Amniotic stem cell (primary cell): ENCODE measurements around the gene MIX23.
"Not testable (repeated sequence)": the region's sequence is repeated elsewhere in the genome, so short reads cannot be mapped to it uniquely, and the experiment has no call there.

ENCODE experiments used
- DNase-seq: peaks from one replicate; lab custom pipeline; 2025; lab: John Stamatoyannopoulos, UW

The MIX23 gene

DNA sequence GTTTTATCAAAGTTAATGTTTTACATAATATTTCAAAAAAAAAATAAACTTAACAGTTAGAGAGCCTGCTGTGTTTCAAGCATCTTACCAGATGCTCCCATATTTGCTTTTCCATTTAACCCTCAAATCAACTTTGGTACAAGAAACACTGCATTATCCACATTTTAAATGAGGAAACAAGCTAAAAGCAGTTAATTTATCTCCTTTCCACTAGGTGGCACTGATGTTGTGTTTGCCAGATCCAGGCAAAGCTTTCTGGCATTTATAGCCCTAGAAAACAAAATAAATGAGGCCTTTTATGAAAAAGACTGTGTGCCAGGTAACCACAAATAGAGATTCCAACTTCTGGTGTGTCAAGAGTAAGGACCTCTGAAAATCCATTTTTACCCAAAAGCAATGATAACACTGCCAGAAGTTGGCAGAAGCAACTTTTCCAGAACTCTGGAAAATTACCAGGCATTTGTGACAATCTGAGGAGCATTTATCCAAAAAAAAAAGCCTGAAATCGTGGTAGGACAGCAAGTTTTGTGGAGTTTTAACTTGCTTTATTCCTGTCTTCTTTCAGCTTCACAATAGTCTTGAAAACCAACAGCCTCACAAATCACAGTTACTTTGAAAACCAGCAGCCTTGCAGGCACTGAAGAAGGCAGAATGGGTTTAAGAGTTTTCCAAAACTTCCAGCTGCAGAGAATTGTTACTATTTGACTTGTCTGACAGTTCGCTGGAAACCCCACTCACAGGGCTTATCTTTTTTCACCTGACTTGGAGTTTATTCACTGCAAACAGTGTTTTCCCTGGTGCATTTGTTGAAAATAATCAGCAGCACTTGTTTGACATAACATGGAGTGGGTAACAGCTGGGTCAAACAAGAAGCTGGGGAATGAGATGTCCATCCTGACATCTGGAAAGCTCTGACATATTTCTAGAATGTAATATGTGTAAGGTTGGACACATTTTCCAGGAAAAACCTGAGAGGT, 10.1 kb upstream of the MIX23 start:
- DNase-seq, result peak; percentile 19

DNA sequence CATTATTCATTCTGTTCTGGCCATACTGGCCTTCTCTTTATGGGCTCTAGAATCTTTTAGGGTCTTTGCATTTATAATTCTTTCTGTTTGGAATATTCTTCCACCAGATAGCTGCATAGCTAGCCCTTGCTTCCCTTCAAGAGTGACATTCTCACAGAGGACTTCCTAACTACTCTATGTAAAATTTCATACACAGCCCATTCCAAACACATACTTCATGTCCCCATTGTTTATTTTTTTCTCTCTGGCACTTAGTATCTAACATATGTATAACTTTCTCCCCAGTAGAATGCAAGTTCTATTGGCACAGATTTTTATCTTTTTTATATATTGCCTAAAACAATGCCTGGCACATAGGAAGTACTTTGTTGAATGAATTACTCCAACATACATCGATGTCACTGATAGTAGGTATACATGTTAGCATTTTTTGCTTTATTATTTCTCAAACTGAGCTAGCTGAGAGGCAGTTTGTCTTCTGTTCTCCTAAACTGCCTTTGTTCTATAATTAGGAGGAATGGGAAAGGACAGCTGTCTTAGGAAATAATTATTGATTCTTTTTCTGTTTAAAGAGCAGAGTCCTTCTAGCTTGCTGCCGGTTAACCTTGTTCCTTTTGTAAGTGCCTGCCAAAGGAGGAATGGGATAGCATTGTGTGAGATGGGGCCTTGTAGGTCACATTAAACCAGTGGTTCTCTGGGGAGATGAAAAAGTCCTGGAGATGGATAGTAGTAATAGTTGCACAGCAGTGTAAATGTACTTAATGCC, 8.8 kb upstream of the MIX23 start:
- DNase-seq, result no peak

DNA sequence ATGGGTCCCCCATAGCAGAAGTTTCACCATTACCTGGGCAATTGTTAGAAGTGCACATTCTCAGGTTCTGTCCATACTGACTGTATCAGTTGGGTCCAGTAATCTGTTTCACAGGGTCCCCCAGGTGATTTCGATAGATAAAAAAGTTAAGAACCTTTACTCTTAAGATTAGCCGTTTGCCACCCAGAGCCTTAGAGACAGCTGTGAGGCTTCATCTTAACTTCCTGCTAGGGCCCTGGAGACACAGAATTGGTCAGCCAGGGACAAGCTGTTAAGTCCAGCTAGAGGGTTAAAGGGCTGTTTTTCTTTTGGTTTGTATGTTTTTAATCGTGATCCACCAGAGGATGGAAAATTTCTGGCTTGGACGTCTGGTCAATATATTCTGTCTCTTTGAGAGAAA, 7.6 kb upstream of the MIX23 start:
- DNase-seq, result no peak

DNA sequence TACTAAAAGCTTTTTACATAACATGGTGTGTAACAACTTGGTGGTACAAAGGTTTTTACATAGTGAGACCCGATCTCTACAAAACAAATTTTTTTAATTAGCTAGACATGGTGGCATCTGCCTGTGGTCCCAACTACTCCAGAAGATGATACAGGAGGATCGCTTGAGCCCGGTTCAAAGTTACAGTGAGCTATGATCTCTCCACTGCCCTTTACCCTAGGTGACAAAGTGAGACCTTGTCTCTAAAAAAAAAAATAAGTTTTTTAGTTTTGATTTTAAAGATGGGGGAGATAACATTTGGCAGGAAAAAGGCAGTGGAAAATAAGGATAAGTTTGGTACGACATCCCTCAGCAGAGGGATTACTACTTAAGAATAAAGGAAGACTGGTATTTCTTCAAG, 6.9 kb upstream of the MIX23 start:
- no peak for DNase-seq

DNA sequence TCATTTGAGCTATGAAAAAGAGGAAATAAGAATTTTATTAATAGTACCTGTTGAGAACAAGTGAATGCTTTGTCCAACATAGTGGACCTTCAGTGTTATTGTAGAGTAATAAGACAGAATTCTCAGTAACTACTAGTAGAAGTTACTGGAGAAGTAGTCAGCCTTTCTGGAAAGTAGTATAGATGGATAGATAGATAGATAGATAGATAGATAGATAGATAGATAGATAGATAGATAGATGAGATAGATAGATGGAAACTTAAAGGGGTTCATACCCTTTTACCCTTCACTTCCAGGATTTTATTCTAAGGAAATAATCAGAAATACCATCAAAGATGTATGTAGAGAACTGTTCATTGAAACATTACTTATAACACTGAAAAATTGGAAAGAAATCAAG, 6.2 kb upstream of the MIX23 start:
- no peak for DNase-seq

DNA sequence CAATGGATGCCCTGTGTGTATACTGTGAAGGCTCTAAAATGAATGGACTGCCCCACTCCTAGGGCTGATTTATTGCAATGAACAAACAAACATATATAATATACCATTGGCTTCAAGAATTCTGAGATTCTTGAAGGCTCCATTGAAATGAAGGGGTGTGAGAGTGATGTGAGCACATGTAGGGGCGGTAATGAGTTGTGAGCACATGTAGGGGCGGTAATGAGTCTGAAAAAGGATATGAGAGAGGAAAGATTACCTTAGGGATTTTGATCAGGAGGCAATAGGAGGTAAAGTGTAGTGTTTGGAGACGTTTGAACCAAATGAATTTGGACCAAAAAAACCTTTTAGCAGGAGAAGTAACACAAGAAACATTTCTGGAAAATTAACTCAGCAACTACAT, 4.7 kb upstream of the MIX23 start:
- DNase-seq, result no peak

DNA sequence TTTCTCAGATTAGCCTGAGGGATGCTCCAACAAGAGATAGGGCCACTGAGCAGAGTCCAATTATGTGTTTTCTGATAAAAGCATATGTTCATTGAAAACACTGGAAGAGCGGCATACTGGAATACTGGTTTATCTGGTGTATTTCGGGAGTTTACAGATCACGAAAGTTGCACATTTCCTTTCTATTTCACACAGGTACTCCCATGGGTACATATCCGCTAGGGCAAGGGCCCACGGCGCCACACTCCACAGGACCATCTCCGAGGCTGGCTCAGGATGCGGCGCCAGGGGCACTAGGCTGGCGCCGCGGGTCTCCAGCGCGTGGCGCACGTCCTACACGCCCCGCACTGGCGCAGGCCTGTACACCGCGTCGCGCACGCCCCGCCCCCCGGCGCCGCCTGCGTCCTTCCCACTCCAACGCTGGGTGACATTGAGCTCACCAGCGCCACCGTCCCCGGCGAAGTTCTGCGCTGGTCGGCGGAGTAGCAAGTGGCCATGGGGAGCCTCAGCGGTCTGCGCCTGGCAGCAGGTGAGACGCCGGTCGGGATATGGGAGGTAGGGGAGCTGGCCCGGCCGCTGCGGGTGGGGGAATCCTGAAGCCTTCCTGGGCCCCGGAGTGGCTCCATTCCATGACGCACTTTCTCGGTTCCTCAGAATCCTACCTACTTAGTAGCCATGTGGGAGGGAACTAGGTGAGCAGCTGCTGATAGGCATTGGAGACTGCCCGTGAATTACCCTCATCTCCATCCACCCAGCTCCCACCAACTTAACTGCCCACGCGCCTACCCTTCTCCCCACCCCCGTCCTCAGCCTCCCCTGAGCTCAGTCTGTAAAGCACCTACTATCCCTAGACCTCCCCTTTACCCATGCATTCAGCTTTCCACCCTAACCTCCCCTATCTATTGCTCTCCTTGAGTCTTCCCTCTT, 1.0 kb upstream of the MIX23 start, which contains the start of gene FAM162A:
TSS of gene FAM162A (plus strand) at position 412 of the 927 bp plus-strand sequence. CDS start at position 496, 84 bp downstream.
- peak; percentile 68 for DNase-seq

DNA sequence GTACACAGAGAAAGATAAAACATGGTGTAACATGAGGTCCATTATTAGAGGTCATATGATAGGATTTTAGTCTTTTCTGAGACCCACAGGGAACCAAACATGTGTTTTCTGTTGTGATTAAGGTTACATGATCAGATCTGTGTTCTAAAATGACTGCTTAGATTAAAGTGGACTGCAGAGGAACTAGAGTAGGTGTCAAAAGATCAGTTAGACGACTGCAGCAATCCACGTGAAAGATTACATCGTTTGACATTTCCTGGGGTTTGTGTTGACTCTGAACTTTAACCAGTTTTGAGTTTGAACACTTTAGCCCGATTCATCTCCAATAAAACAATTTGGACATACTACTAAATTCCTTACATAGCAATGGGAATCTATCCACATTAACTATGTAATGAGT, 5.1 kb downstream of the MIX23 start:
- no peak for DNase-seq

DNA sequence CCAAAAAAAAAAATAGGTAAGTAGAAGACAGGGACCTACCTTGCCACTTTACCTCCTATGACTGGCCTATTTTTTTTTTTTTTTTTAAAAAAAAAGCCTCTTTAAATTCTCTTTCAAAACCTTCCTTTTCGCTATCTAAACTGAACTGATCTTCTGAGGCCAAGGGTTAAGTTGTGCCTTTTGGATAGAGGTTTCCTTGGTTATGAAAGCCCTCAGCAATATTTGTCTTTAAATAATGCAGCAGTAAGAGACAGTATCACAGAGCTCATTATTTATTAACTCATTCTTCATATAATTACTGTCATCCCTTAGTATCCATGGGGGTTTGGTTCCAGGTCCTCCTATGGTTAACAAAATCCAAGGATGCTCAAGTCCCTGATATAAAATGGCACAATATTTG, 9.0 kb downstream of the MIX23 start:
- DNase-seq, result no peak

DNA sequence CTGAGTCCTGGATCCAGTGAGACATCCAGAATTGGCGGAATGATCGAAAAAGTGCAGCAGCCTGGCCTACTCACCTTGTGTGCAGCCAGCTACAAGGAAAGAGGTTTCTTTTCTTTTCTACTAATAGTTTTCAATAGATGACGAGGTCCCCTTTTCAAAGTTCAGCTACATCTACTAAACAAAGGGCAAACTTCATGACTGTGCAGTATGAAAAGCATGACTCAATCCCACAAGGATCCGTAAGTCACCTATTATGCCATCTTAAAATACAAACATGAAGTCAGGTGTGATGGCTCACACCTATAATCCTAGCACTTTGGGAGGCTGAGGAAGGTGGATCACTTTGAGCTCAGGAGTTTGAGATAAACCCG, 16.7 kb downstream of the MIX23 start:
- DNase-seq, result no peak

DNA sequence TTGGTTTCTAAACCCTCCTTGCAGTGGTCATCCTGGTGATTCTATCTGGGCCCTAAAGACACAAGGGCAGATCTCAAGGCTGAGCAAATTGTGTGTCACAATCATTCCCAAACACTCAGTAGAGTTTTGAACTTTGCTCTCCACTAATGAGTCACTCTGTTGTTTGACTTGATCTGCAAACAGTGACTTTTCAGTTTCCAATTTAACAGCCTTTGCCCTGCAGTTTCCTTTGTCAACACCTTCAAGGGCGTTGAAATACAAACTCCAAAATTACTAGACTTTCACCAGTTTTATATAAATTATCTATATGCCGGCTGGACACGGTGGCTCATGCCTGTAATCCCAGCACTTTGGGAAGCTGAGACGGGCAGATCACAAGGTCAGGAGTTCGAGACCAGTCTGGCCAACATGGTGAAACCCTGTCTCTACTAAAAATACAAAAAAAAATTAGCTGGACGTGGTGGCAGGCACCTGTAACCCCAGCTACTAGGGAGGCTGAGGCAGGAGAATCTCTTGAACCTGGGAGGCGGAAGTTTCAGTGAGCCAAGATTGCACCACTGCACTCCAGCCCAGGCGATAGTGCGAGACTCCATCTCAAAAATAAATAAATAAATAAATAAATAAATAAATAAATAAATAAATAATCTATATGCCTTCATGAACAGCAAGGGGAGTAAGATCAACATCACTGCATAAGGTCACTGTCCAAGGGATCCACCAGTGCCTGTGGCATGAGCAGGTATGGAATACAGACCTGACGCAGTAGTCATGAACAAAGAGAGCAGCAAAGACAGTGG, 17.3 kb downstream of the MIX23 start:
- DNase-seq, result not testable (repeated sequence)

DNA sequence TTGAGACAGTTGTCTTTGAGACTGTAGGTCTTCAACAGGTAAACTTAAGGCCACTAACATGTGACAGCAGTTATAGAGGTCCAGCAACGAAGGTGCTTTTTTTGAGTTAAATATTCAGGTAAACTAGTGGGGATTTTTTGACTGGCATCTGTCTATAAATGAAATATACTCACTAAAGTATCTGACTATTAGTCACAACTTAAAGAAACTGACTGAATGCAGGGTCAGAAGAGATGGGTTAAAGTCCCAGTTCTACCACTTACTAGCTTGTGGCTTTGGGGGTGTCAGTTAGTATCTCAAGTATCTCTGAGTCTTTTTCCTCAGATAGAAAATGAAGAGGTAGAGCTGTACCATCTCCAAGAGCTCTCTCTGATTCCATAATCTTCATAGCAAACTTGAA, 18.0 kb downstream of the MIX23 start:
- no peak for DNase-seq

DNA sequence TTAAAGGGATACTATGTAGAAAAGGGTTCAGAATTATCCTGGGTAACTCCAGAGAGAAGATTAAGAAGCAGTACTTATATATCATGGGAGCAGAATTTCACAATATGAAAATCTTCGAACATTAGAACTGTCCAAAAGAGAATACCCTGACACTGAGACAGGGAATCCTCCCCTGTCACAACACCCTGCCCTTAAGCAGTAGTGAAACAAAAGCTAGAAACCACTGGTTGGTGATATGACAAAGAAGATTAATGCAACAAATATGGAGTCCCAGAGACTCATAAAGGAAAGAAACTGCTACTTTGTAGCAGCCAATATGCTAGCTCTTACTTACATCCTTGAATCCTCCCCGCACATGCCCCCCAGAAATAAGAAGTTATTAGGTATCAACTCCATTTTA, 18.5 kb downstream of the MIX23 start:
- DNase-seq, result no peak

DNA sequence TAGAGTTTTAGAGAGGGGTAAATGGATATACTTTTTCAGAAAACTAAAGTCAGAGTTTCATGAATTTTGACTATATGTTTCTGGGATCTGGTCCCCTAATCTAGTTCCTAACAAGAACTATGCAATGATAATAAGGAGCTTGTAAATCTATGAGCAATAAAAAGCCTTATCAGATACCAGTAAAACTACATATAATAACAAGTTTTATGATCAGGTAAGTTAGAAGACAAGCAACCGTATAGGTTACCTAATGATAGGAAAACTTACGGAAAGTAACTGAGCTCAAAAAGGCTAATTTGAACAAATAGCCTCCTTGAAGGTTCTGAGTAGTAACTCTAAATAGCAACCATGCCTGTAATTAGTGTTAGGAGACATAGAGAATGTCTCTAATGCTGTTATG, 21.0 kb downstream of the MIX23 start:
- no peak for DNase-seq

DNA sequence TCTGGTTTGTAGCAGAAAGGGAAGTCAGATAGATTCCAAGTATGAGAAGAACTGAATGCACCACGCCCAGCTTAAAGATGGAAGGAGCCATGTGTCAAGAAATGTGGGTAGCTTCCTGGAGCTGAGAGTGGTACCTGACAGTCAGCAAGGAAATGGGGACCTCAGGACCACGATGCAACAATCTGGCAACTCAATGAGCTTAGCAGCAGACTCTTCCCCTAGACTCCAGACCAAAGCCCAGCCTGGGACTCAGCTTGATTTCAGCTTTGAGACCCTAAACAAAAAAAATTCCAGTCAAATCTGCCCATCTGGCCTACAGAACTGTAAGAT, 24.4 kb downstream of the MIX23 start:
- DNase-seq, result no peak

DNA sequence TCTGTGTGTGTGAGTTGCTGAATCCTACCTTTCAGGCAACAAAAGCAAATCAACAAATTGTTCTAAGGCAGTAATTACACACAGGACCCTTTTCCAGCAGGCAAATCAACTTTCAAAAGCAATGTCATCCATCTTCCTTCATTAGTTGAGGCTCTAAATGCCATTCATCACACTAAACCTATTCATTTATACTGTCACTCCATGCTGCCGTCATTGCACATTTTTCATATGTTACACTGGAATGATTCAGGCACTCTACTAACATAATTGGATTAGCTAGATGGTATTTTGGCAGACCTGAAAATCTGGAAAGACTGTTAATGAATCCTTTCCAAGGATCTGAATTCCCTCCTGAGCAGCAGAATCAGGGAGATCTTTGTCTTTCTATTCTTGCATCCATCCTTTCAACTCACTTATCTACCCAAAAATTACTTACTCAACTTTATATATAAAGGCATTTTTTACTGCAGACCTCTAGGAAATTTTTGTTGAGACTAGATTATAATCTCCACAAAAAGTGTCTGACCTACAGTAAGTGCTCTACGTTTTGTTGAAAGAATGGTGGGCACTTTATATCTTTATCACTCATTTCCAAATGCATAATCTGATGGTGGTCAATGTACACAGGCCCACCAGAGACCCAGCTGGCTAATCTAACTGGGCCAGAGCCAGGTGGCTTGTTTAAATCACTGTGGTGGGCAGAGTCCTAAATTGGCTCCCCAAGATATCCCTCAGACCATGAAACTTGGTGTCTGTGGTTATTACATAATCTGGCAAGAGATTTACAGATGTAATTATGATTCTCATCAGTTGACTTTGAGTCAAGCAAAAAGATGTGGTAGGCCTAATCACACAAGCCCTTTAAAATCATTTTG, 25.0 kb downstream of the MIX23 start:
- DNase-seq, result no peak

DNA sequence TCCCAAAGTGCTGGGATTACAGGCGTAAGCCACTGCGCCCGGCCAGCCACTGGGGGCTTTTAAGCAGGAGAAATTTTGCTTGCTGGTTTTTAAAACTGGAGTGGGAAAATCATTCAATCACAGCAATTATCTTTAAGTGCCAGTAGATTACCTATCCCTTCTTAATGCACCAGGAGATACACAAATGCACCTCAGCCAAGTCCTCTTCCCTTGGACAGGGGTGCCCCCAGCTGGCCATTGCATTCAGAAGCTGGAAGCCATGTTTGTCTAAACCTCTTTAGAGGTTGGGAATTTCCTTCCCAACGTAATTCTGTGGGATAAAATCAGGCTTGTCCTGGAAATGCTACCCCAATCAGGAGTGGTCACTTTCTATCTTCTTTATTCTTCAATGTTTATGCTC, 26.6 kb downstream of the MIX23 start:
- no peak for DNase-seq

DNA sequence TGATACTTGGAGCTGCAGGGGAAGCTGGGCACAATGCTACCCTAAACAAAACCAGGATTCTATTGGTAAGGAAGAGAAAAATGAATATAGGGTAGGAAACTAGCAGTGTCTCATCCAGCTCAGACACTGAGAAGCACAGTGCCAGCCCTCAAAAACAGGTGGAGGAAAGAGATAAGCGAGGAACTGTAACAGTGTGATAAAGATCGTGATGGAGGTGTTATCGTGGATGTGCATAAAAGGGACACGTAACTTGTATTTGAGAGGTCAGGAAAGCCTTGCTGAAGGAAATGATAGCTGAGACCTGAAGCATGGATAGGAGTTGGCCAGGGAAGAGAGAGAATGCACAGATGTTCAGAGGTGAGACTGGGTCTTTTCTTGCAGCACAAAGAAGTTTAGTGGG, 27.4 kb downstream of the MIX23 start:
- no peak for DNase-seq

DNA sequence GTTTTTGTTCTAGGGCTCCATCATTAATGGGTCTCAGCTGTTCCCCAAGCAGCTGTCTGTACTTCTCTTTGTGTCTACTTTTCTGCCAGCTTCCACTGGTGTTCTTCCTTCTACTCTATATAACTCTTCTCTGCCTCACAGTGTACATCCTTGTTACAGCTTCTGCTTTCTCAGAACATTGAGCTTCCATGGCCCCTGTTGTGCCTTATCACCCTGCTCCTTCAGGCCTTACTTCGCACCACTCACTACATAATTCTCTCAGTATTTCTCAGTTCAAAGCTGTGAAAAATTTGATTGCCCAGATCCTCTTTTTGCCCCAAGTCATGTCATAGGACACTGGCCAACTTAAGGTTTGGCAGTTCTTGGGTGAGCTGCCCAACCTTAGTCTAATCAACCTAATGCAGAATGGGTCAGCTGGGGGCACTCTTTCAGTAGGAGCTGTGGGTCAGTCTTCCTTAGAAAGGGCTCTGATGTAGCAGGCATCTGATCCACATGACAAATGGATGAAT, 29.1 kb downstream of the MIX23 start:
- DNase-seq, result no peak

DNA sequence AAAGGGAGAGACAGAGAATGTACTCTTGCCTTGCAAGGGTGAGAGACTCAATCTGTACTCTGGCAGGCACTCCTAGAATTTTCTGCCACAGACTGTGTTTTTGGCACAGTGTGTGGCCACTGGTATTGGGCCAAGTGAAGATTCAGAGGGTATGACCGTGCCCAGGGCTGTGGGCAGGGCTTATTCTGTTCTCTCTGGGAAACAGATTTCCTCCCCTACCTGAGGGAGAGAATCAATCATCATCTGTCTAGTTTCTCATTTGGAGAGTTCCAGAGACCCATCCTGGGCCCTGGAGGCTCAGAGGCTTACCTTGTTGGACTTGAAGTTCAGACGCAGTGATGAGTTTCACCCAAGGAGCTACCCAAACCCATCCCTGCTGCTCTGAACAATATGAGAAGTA, 29.8 kb downstream of the MIX23 start:
- DNase-seq, result no peak
